Chondrocyte (in vitro differentiated cells): ENCODE measurements around the gene RHOD. TPM values are rescaled to one million over a fixed set of nuclear protein-coding genes. Genes with fewer than 3 reads are reported as not detected.
A peak's percentile ranks its signal among the peaks of the same experiment; 100 is the strongest.

Experiments
- DNase-seq: peaks from one replicate; pipeline ENCODE4 v3.0.0; 2021; ENCODE audit warnings: mixed read lengths, low spot score
- H3K27ac Mint-ChIP-seq: one replicate; pipeline ENCODE4 v1.8.0; 2021; ENCODE audit warnings: mild to moderate bottlenecking, moderate library complexity, mixed read lengths; ENCODE audit not compliant: unreplicated experiment
- H3K27me3 Mint-ChIP-seq: 2 replicates; pipeline ENCODE4 v1.8.0; 2021; ENCODE audit warnings: low read depth, mixed read lengths
- H3K36me3 Mint-ChIP-seq: 2 replicates; pipeline ENCODE4 v1.8.0; 2021; ENCODE audit warnings: low read depth, mixed read lengths
- H3K4me1 Mint-ChIP-seq: 2 replicates; pipeline ENCODE4 v1.8.0; 2021; ENCODE audit warnings: low read depth, mild to moderate bottlenecking, mixed read lengths
- H3K4me3 Mint-ChIP-seq: one replicate; pipeline ENCODE4 v1.8.0; 2021; ENCODE audit warnings: mild to moderate bottlenecking, moderate library complexity, mixed read lengths; ENCODE audit not compliant: unreplicated experiment
- H3K9me3 Mint-ChIP-seq: 2 replicates; pipeline ENCODE4 v1.8.0; 2021; ENCODE audit warnings: low read depth, mixed read lengths
- CTCF ChIP-seq: fragments of 200-600 bp; sonication (generic); IDR thresholded peaks from 2 replicates; pipeline ENCODE4 v1.5.0; 2021; ENCODE audit warnings: antibody characterized with exemption, mild to moderate bottlenecking, moderate library complexity
- total RNA-seq: library from RNA; stranded (reverse); gene quantifications from 3 replicates; pipeline ENCODE4 v1.2.1, GENCODE V29; 2021

RHOD gene
- total RNA-seq, 1 donor from 2014 or later, result 26.0 TPM

- H3K27ac Mint-ChIP-seq, result no peak overlapping the region
- H3K4me3 Mint-ChIP-seq, result no peak overlapping the region
- H3K4me1 Mint-ChIP-seq, result peaks cover 56% of the 10 kb centered on the region
- H3K9me3 Mint-ChIP-seq, result no peaks in the 10 kb centered on the region
- H3K36me3 Mint-ChIP-seq, result no peaks in the 10 kb centered on the region
- no peak for DNase-seq
- no peaks in the 10 kb centered on the region for H3K27me3 Mint-ChIP-seq
- TF ChIP-seq CTCF, result no peak
Observed at GRCh38 chr11:67027483-67027930, 29.1 kb upstream of the RHOD start.

- Mint-ChIP-seq H3K9me3 (no peaks in the 10 kb centered on the region), H3K27ac (no peak overlapping the region), H3K4me1 (peaks cover 56% of the 10 kb centered on the region), H3K36me3 (no peaks in the 10 kb centered on the region), H3K27me3 (no peaks in the 10 kb centered on the region), H3K4me3 (no peak overlapping the region)
- DNase-seq, result no peak
- TF ChIP-seq CTCF, result no peak
Observed at GRCh38 chr11:67027943-67028542, 28.6 kb upstream of the RHOD start.

GRCh38 chr11:67029146-67029545 is 27.5 kb upstream of the RHOD start:
- no peak for TF ChIP-seq CTCF
- Mint-ChIP-seq H3K36me3 (no peaks in the 10 kb centered on the region), H3K9me3 (no peaks in the 10 kb centered on the region), H3K27me3 (no peaks in the 10 kb centered on the region), H3K4me3 (no peak overlapping the region), H3K4me1 (peaks cover 60% of the 10 kb centered on the region), H3K27ac (no peak overlapping the region)
- DNase-seq, result no peak

- Mint-ChIP-seq H3K36me3 (no peaks in the 10 kb centered on the region), H3K4me3 (no peak overlapping the region), H3K27me3 (no peaks in the 10 kb centered on the region), H3K9me3 (no peaks in the 10 kb centered on the region), H3K27ac (no peak overlapping the region), H3K4me1 (peaks cover 61% of the 10 kb centered on the region)
- no peak for TF ChIP-seq CTCF
- no peak for DNase-seq
Observed at GRCh38 chr11:67030976-67031375, 25.7 kb upstream of the RHOD start.

GRCh38 chr11:67031791-67032561 is 24.7 kb upstream of the RHOD start:
- no peak for TF ChIP-seq CTCF
- H3K27ac Mint-ChIP-seq, result peak overlapping the region; percentile 98
- no peak overlapping the region for H3K4me3 Mint-ChIP-seq
- no peaks in the 10 kb centered on the region for H3K27me3 Mint-ChIP-seq
- no peak for DNase-seq
- H3K9me3 Mint-ChIP-seq, result no peaks in the 10 kb centered on the region
- H3K36me3 Mint-ChIP-seq, result no peaks in the 10 kb centered on the region
- H3K4me1 Mint-ChIP-seq, result peaks cover 64% of the 10 kb centered on the region
